H1 (cell line): ENCODE data around the gene TECR. TPM values are rescaled to one million over a fixed set of nuclear protein-coding genes. Genes with fewer than 3 reads are reported as not detected.

Source experiments
- CTCF ChIA-PET: fragments of 300-600 bp; sonication (Branson Sonifier 250); formaldehyde crosslinking; loops from one replicate; lab custom pipeline; 2021; ENCODE audit not compliant: partially characterized antibody; lab: Charles Lee
- POLR2A ChIA-PET: fragments of 300-600 bp; sonication (Branson Sonifier 250); formaldehyde crosslinking; loops from one replicate; lab custom pipeline; 2021; ENCODE audit warnings: inconsistent platforms; ENCODE audit not compliant: partially characterized antibody; lab: Charles Lee
- DNase-seq, 2 experiments: peaks; one replicate each; pipeline versions ENCODE4 v3.0.0 to v3.0.0-alpha.2; 2010 to 2022; ENCODE audit warnings: low spot score in 2 of 2, low read depth in 1 of 2, mixed read lengths in 1 of 2
- FAIRE-seq: peaks from 2 replicates; lab custom pipeline; 2011; peaks lifted over from hg19 to GRCh38; lab: Jason Lieb, UNC
- H2AFZ ChIP-seq: 2 replicates; pipeline ENCODE4 v1.8.1; 2012; ENCODE audit warnings: low read length, inconsistent platforms
- H2AK5ac ChIP-seq: 2 replicates; pipeline ENCODE4 v1.6.1; 2013; ENCODE audit warnings: low read depth, low read length
- H2BK120ac ChIP-seq: replicated peaks from 2 replicates; pipeline ENCODE3; 2013; ENCODE audit warnings: low read depth, low read length, inconsistent platforms
- H2BK12ac ChIP-seq: 2 replicates; pipeline ENCODE4 v1.6.1; 2013; ENCODE audit warnings: low read depth, low read length
- H2BK15ac ChIP-seq: 2 replicates; pipeline ENCODE4 v1.6.1; 2013; ENCODE audit warnings: low read length
- H2BK20ac ChIP-seq: 2 replicates; pipeline ENCODE4 v1.6.1; 2013; ENCODE audit warnings: low read length
- H2BK5ac ChIP-seq: 2 replicates; pipeline ENCODE4 v1.6.1; 2013; ENCODE audit warnings: low read depth, low read length
- H3K14ac ChIP-seq: 2 replicates; pipeline ENCODE4 v1.6.1; 2013; ENCODE audit warnings: inconsistent platforms; ENCODE audit not compliant: insufficient read length
- H3K18ac ChIP-seq: 2 replicates; pipeline ENCODE4 v1.6.1; 2013; ENCODE audit warnings: low read length; ENCODE audit errors: extremely low read depth
- H3K23ac ChIP-seq: 2 replicates; pipeline ENCODE4 v1.6.1; 2013; ENCODE audit warnings: inconsistent platforms; ENCODE audit not compliant: insufficient read length
- H3K23me2 ChIP-seq: 2 replicates; pipeline ENCODE4 v1.6.1; 2013; ENCODE audit warnings: low read depth, low read length
- H3K27ac ChIP-seq: 2 replicates; pipeline ENCODE4 v1.6.1; 2011; ENCODE audit warnings: low read depth, low read length, inconsistent platforms
- H3K27me3 ChIP-seq, 4 experiments: replicated peaks in 1 of 4; 1 replicate in 1 of 4; 2 replicates in 3 of 4; pipeline versions ENCODE4 v1.6.1 to v1.8.1; 2011 to 2013; ENCODE audit warnings: low read length in 3 of 4, mild to moderate bottlenecking in 3 of 4, inconsistent platforms in 2 of 4, mixed read lengths in 2 of 4, moderate library complexity in 1 of 4; ENCODE audit not compliant: control insufficient read depth in 3 of 4, insufficient read depth in 3 of 4; ENCODE audit errors: extremely low read depth in 1 of 4
- H3K36me3 ChIP-seq, 4 experiments: 2 replicates each; pipeline versions ENCODE4 v1.6.1 to v1.8.1; 2011 to 2013; ENCODE audit warnings: mild to moderate bottlenecking in 4 of 4, low read length in 3 of 4, moderate library complexity in 2 of 4, control low read depth in 1 of 4, inconsistent platforms in 1 of 4; ENCODE audit not compliant: insufficient read depth in 4 of 4, control insufficient read depth in 2 of 4
- H3K4ac ChIP-seq: replicated peaks from 2 replicates; pipeline ENCODE3; 2013; ENCODE audit warnings: low read length, low read depth, mixed read lengths, inconsistent platforms; ENCODE audit not compliant: insufficient read length
- H3K4me1 ChIP-seq, 4 experiments: replicated peaks in 1 of 4; 1 replicate in 1 of 4; 2 replicates in 3 of 4; pipeline versions ENCODE4 v1.6.1 to v1.8.1; 2011 to 2013; ENCODE audit warnings: low read length in 3 of 4, inconsistent platforms in 2 of 4, mixed read lengths in 1 of 4; ENCODE audit not compliant: insufficient read depth in 4 of 4, control insufficient read depth in 3 of 4
- H3K4me2 ChIP-seq, 2 experiments: 2 replicates each; pipeline versions ENCODE4 v1.6.1 to v1.8.1; 2011 to 2013; ENCODE audit warnings: low read depth in 2 of 2, low read length in 2 of 2, control low read depth in 1 of 2, inconsistent platforms in 1 of 2, mild to moderate bottlenecking in 1 of 2; ENCODE audit not compliant: insufficient read depth in 1 of 2
- H3K4me3 ChIP-seq, 4 experiments: fragments of 200-600, 300-600 bp in 1 of 4; sonication (generic), shearing (Covaris generic), sonication (Bioruptor Twin) in 1 of 4; 2 replicates each; pipeline versions ENCODE4 v1.5.1 to v1.8.1; 2011 to 2016; ENCODE audit warnings: low read length in 4 of 4, low read depth in 3 of 4, control low read depth in 2 of 4, inconsistent platforms in 2 of 4, mild to moderate bottlenecking in 2 of 4, mixed read lengths in 1 of 4, moderate library complexity in 1 of 4; ENCODE audit not compliant: insufficient read depth in 2 of 4; ENCODE audit errors: extremely low read depth in 1 of 4
- H3K56ac ChIP-seq: replicated peaks from 2 replicates; pipeline ENCODE3; 2013; ENCODE audit warnings: low read depth, mild to moderate bottlenecking, mixed read lengths, low read length, inconsistent platforms; ENCODE audit not compliant: insufficient read length
- H3K79me1 ChIP-seq: 2 replicates; pipeline ENCODE4 v1.6.1; 2013; ENCODE audit warnings: low read depth, low read length, control low read depth
- H3K79me2 ChIP-seq, 2 experiments: 2 replicates each; pipeline versions ENCODE4 v1.6.1 to v1.8.1; 2012 to 2013; ENCODE audit warnings: low read length in 2 of 2, mild to moderate bottlenecking in 2 of 2, inconsistent platforms in 1 of 2; ENCODE audit not compliant: insufficient read depth in 2 of 2, control insufficient read depth in 1 of 2
- H3K9ac ChIP-seq, 4 experiments: replicated peaks in 1 of 4; 1 replicate in 1 of 4; 2 replicates in 3 of 4; pipeline versions ENCODE4 v1.6.1 to v1.8.1; 2011 to 2013; ENCODE audit warnings: low read depth in 3 of 4, low read length in 3 of 4, control low read depth in 2 of 4, mild to moderate bottlenecking in 2 of 4, moderate library complexity in 2 of 4, inconsistent platforms in 1 of 4; ENCODE audit errors: extremely low read depth in 1 of 4
- H3K9me3 ChIP-seq, 2 experiments: 2 replicates each; pipeline versions ENCODE4 v1.6.1 to v1.8.1; 2012 to 2013; ENCODE audit warnings: mild to moderate bottlenecking in 2 of 2, moderate library complexity in 2 of 2, control low read depth in 1 of 2, inconsistent platforms in 1 of 2, low read depth in 1 of 2, low read length in 1 of 2, mixed read lengths in 1 of 2; ENCODE audit not compliant: insufficient read depth in 2 of 2
- H4K20me1 ChIP-seq, 2 experiments: replicated peaks in 1 of 2; 2 replicates each; pipeline versions ENCODE3 to v1.8.1; 2011 to 2013; ENCODE audit warnings: inconsistent platforms in 2 of 2, low read length in 2 of 2, mild to moderate bottlenecking in 1 of 2; ENCODE audit not compliant: insufficient read depth in 2 of 2, control insufficient read depth in 1 of 2
- H4K5ac ChIP-seq: 2 replicates; pipeline ENCODE4 v1.6.1; 2013; ENCODE audit warnings: low read length, low read depth, mixed read lengths, inconsistent platforms; ENCODE audit not compliant: insufficient read length
- H4K8ac ChIP-seq: 2 replicates; pipeline ENCODE4 v1.8.0; 2013; ENCODE audit warnings: mild to moderate bottlenecking, moderate library complexity, low read length, inconsistent platforms; ENCODE audit not compliant: insufficient read depth; ENCODE audit errors: extremely low read depth
- H4K91ac ChIP-seq: replicated peaks from 2 replicates; pipeline ENCODE3; 2013; ENCODE audit warnings: low read length, mixed read lengths, inconsistent platforms; ENCODE audit not compliant: insufficient read length
- BACH1 ChIP-seq: IDR thresholded peaks from 2 replicates; pipeline ENCODE4 v1.6.1; 2012; ENCODE audit warnings: low read length, improper control_type of control experiment
- CEBPB ChIP-seq: IDR thresholded peaks from 2 replicates; pipeline ENCODE4 v1.6.1; 2012; ENCODE audit warnings: low read depth, low read length
- CHD1 ChIP-seq: IDR thresholded peaks from 2 replicates; pipeline ENCODE4 v1.6.1; 2012; ENCODE audit warnings: low read depth, low read length, improper control_type of control experiment
- EGR1 ChIP-seq: IDR thresholded peaks from 2 replicates; pipeline ENCODE4 v1.6.1; 2011; ENCODE audit warnings: low read depth, low read length, borderline replicate concordance
- FOSL1 ChIP-seq: IDR thresholded peaks from 2 replicates; pipeline ENCODE4 v1.6.1; 2011; ENCODE audit warnings: mild to moderate bottlenecking, low read depth, low read length, moderate library complexity; ENCODE audit not compliant: insufficient read depth
- GABPA ChIP-seq: IDR thresholded peaks from 2 replicates; pipeline ENCODE4 v1.6.1; 2011; ENCODE audit warnings: mild to moderate bottlenecking, low read length, moderate library complexity, borderline replicate concordance; ENCODE audit not compliant: insufficient read depth
- KDM5A ChIP-seq: fragments of 200-600 bp; IDR thresholded peaks from 2 replicates; pipeline ENCODE4 v1.7.1; 2012; ENCODE audit warnings: mild to moderate bottlenecking, low read length, inconsistent platforms, mixed read lengths
- NANOG ChIP-seq: IDR thresholded peaks from 2 replicates; pipeline ENCODE4 v1.6.1; 2011; ENCODE audit warnings: low read length, low read depth, mild to moderate bottlenecking, inconsistent platforms; ENCODE audit not compliant: insufficient read depth, poor library complexity, severe bottlenecking
- POLR2A ChIP-seq, 2 experiments: IDR thresholded peaks; 1 replicate in 1 of 2; 2 replicates in 1 of 2; pipeline ENCODE4 v1.6.1; 2011; ENCODE audit warnings: low read depth in 2 of 2, low read length in 2 of 2, mild to moderate bottlenecking in 2 of 2; ENCODE audit errors: control extremely low read depth in 1 of 2
- POU5F1 ChIP-seq: IDR thresholded peaks from 2 replicates; pipeline ENCODE4 v1.6.1; 2011; ENCODE audit warnings: low read depth, mild to moderate bottlenecking, low read length, moderate library complexity
- SP1 ChIP-seq: IDR thresholded peaks from 2 replicates; pipeline ENCODE4 v1.6.1; 2011; ENCODE audit warnings: low read depth, low read length
- SP4 ChIP-seq: IDR thresholded peaks from 2 replicates; pipeline ENCODE4 v1.6.1; 2012; ENCODE audit warnings: low read length, inconsistent platforms
- SRF ChIP-seq: IDR thresholded peaks from 2 replicates; pipeline ENCODE4 v1.6.1; 2011; ENCODE audit warnings: mild to moderate bottlenecking, low read depth, low read length, moderate library complexity
- WGBS, 2 experiments: shearing (Covaris generic) in 1 of 2; methylation state at CpG; one replicate each; pipeline versions ENCODE4 v1.1.6 to v1.1.7; 2013 to 2015; ENCODE audit warnings: low lambda C conversion rate in 2 of 2, mixed read lengths in 2 of 2, inconsistent platforms in 1 of 2, low coverage in 1 of 2, missing lambda C conversion rate in 1 of 2; ENCODE audit not compliant: insufficient replicate concordance in 2 of 2, insufficient coverage in 1 of 2, insufficient read length in 1 of 2; ENCODE audit errors: extremely low coverage in 1 of 2, missing lambda C conversion rate in 1 of 2; 5-methylcytosine and 5-hydroxymethylcytosine counted together
- polyA plus RNA-seq, 7 experiments: library from polyadenylated mRNA; depleted of rRNA in 3 of 7; stranded (reverse) in 5 of 7; unstranded in 2 of 7; fragments of >200 nt in 5 of 7; fragments of 200-250 nt in 2 of 7; gene quantifications; 1 replicate in 5 of 7; 2 replicates in 1 of 7; 4 replicates in 1 of 7; pipeline versions ENCODE4 v1.2.1 to v1.2.3, GENCODE V29; 2011 to 2013; ENCODE audit warnings: missing spikeins in 2 of 7, mixed read lengths in 2 of 7
- total RNA-seq: library from RNA; stranded (reverse); fragmentation: NEBNext Ultra II Directional; extraction: Animal tissue kit (Norgen Biotek cat#: 25700); gene quantifications from 2 replicates; pipeline ENCODE4 v1.2.1, GENCODE V29; 2021

The TECR gene
- total and polyA plus RNA-seq, 2 of the 8 experiments (the other 6 are each of a cell fraction or from before 2014, with no cell fraction given): 172 to 405 TPM

DNA sequence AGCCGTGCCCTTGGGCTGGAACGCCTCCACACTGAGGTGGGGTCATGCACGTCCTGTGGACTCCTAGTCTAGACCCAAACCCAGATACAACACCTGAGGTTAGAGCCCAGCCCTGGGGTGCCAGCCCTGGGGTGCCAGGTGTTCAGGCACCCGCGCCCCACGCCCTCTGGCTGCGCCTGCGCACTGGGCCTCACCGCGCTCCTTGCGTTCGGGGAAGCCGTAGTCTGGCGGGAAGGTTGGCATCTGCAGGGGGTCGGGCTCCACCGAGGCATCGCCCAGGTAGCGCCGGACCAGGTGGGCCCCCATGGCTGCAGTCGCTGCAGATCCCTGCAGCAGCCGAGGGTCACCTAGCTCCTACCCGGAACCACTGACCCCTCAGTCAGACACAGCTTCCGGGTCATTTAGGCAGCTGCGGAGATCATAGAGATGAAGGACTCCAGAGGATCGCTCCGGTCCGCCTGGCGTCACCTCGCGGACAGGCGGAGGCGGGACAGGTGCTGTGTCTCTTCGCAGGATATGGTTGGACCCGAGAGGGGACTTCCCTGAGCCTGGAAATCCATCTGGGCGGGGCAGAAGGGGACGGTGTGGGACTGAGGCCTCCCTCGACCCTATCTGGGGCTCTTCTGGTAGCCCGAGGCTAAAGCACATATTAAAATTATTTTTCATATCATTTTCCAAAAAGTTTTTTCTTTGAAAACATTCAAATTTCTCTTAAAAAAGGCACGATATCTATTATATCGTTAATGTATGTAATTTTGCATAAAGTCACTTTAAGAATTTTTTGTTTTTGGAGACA, 42.5 kb downstream of the TECR start, which contains the start of gene NDUFB7:
NDUFB7 (minus strand) TSS at position 372 of the 796 bp plus-strand sequence; CDS start at position 306, 66 bp downstream.
- Histone ChIP-seq H2BK5ac (peak within 1 kb of the TSS; percentile 90), H3K27me3 (no peaks in the 10 kb centered on the region), H4K91ac (peak within 1 kb of the TSS; percentile 93), H3K23me2 (no peaks in the 10 kb centered on the region; the same call in 1 of the 2 replicates), H2BK12ac (no peak within 1 kb of the TSS), H3K9ac (peak within 1 kb of the TSS; percentile 73 to 82 (median 76)), H3K18ac (peak within 1 kb of the TSS; percentile 96; the same call in 1 of the 2 replicates), H3K14ac (no peak within 1 kb of the TSS), H3K27ac (peak within 1 kb of the TSS; percentile 63), H2BK15ac (no peak within 1 kb of the TSS), H3K56ac (peak within 1 kb of the TSS; percentile 89), H4K20me1 (peaks cover 0 to 6% of the 10 kb centered on the region in 2 experiments), H4K5ac (peak within 1 kb of the TSS; percentile 79), H3K4me1 (peaks cover 0 to 4% (median 2%) of the 10 kb centered on the region in 4 experiments; a peak in 3 of 7 replicates), H3K9me3 (no peaks in the 10 kb centered on the region), H2AFZ (no peak within 1 kb of the TSS), H3K36me3 (no peaks in the 10 kb centered on the region), H4K8ac (peak within 1 kb of the TSS; percentile 98), H3K4me2 (peak within 1 kb of the TSS; percentile 57 to 91), H3K23ac (no peak within 1 kb of the TSS), H3K4me3 (peak within 1 kb of the TSS; percentile 50 to 98 (median 89)), H3K79me1 (no peaks in the 10 kb centered on the region; the same call in none of the 2 replicates), H2AK5ac (no peak within 1 kb of the TSS), H3K79me2 (peaks cover 0 to 19% of the 10 kb centered on the region in 2 experiments; a peak in 2 of 4 replicates), H3K4ac (peak within 1 kb of the TSS; percentile 98), H2BK20ac (no peak within 1 kb of the TSS), H2BK120ac (no peak within 1 kb of the TSS)
- DNase-seq: peak; percentile 85 to 87
- POLR2A ChIA-PET: interaction anchor here (1.0 to 3.2 kb wide), 4 partner anchors 9 to 118 kb away, joined by 4 to 14 read pairs (median 8); partner anchors contain the start of gene ZNF333
- FAIRE-seq: no peak
- CTCF ChIA-PET: interaction anchor here (0.6 to 10.8 kb wide), 14 partner anchors 10 to 659 kb away, joined by 3 to 149 read pairs (median 4); partner anchors contain the start of gene ZNF333
- 6% methylated on average over 37 of the region's 40 CpGs; no CpG with 5 or more reads in 1 of the 2 experiments for WGBS, 2 experiments
- TF ChIP-seq SRF (no peak), KDM5A (0 out of 2 replicates have a peak, but pooled peaks have one; percentile 37), FOSL1 (no peak), SP4 (no peak), SP1 (peak; percentile 23; the same call in 1 of the 2 replicates), NANOG (no peak), POU5F1 (no peak), EGR1 (peak; percentile 89), CHD1 (no peak), POLR2A (IDR thresholded peaks at IDR 0.05; ENCODE audit: control extremely low read depth in 1 of 2, low read depth in 2 of 2, low read length in 2 of 2) (peak in 1 of 2 experiments; percentile 88; a peak in 2 of 3 replicates), GABPA (peak; percentile 96), CEBPB (0 out of 2 replicates have a peak, but pooled peaks have one; percentile 4), BACH1 (no peak)
